Esophagus muscularis mucosa (tissue), 4 donors: Measurements from ENCODE around the gene ATRX.

Experiments used
- EP300 ChIP-seq: sonication (generic); formaldehyde crosslinking; IDR thresholded peaks from one replicate; pipeline ENCODE4 v1.6.1; 2017; ENCODE audit warnings: antibody characterized with exemption
- POLR2A ChIP-seq: fragments of 450-650 bp; IDR thresholded peaks from one replicate; pipeline ENCODE4 v1.6.1; 2017; ENCODE audit warnings: antibody characterized with exemption, moderate library complexity, mild to moderate bottlenecking, low read depth
- POLR2AphosphoS5 ChIP-seq, 2 donors: sonication (generic); formaldehyde crosslinking; IDR thresholded peaks; one replicate each; pipeline ENCODE4 v1.6.1; 2017; ENCODE audit warnings: antibody characterized with exemption in 2 of 2
- TF ChIP-seq, protein P1 (sequence below), 3 experiments: fragments of 200-600 bp in 2 of 3; fragments of 450-650 bp in 1 of 3; sonication (generic) in 2 of 3; IDR thresholded peaks; one replicate each; pipeline ENCODE4 v1.5.1; 2017 to 2019; ENCODE audit warnings: antibody characterized with exemption in 3 of 3, mild to moderate bottlenecking in 2 of 3, moderate library complexity in 1 of 3

DNA sequence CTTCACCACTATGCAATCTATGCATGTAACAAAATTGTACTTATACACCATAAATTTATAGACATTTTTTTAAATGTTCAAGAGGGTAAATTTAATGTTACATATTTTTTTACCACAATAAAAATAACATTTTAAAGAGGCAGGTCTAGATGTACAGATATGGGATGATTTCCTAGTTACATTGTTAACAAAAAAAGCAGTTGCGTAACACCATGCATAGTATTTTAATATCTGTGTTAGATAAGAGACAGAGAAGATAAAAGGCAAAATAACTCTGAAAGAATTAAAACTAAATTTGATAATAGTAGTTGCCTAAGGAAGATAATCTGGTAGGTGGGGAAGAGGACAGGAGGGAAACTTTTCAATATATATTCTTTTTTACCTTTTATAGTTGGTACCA lies 9.1 kb upstream of the ATRX start:
- TF ChIP-seq, protein P1, sequence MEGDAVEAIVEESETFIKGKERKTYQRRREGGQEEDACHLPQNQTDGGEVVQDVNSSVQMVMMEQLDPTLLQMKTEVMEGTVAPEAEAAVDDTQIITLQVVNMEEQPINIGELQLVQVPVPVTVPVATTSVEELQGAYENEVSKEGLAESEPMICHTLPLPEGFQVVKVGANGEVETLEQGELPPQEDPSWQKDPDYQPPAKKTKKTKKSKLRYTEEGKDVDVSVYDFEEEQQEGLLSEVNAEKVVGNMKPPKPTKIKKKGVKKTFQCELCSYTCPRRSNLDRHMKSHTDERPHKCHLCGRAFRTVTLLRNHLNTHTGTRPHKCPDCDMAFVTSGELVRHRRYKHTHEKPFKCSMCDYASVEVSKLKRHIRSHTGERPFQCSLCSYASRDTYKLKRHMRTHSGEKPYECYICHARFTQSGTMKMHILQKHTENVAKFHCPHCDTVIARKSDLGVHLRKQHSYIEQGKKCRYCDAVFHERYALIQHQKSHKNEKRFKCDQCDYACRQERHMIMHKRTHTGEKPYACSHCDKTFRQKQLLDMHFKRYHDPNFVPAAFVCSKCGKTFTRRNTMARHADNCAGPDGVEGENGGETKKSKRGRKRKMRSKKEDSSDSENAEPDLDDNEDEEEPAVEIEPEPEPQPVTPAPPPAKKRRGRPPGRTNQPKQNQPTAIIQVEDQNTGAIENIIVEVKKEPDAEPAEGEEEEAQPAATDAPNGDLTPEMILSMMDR (IDR thresholded peaks at IDR 0.05): no peak
- TF ChIP-seq EP300 (no peak), POLR2A (no peak), POLR2AphosphoS5 (IDR thresholded peaks at IDR 0.05) (no peak)
